GM03348 (cell line): ENCODE data around the gene THSD4.
"Not testable (repeated sequence)": the region's sequence is repeated elsewhere in the genome, so short reads cannot be mapped to it uniquely, and the experiment has no call there.

Source experiments
- DNase-seq: peaks from one replicate; pipeline ENCODE4 v3.0.0; 2012; ENCODE audit warnings: low spot score

Gene THSD4

GRCh38 chr15:71149646-71150557, 34.6 kb downstream of the THSD4 start:
- DNase-seq, result no peak

- DNase-seq, result peak; percentile 55
These were observed 35.8 kb downstream of the THSD4 start for GRCh38 chr15:71151081-71151480.

- DNase-seq, result no peak
These were observed 37.3 kb downstream of the THSD4 start for GRCh38 chr15:71152542-71152941.

- DNase-seq, result peak; percentile 14
These were observed 38.7 kb downstream of the THSD4 start for GRCh38 chr15:71153823-71154524.

- DNase-seq, result no peak
These were observed 39.4 kb downstream of the THSD4 start for GRCh38 chr15:71154607-71155200.

- no peak for DNase-seq
These were observed 40.3 kb downstream of the THSD4 start for GRCh38 chr15:71155534-71155933.

GRCh38 chr15:71160976-71161375, 45.7 kb downstream of the THSD4 start:
- no peak for DNase-seq

GRCh38 chr15:71162309-71162708, 47.0 kb downstream of the THSD4 start:
- no peak for DNase-seq

GRCh38 chr15:71164606-71165005, 49.3 kb downstream of the THSD4 start:
- DNase-seq, result not testable (repeated sequence)

- peak; percentile 18 for DNase-seq
These were observed 52.3 kb downstream of the THSD4 start for GRCh38 chr15:71167445-71168165.

- DNase-seq, result no peak
These were observed 53.0 kb downstream of the THSD4 start for GRCh38 chr15:71168166-71168834.

- no peak for DNase-seq
These were observed 54.9 kb downstream of the THSD4 start for GRCh38 chr15:71170163-71170562.

- DNase-seq, result no peak
These were observed 55.9 kb downstream of the THSD4 start for GRCh38 chr15:71171195-71171594.

GRCh38 chr15:71174360-71174759, 59.1 kb downstream of the THSD4 start:
- not testable (repeated sequence) for DNase-seq

- no peak for DNase-seq
These were observed 65.9 kb downstream of the THSD4 start for GRCh38 chr15:71180986-71181853.

GRCh38 chr15:71182522-71182921, 67.3 kb downstream of the THSD4 start:
- no peak for DNase-seq

GRCh38 chr15:71183063-71183462, 67.8 kb downstream of the THSD4 start:
- DNase-seq, result no peak

- no peak for DNase-seq
These were observed 70.4 kb downstream of the THSD4 start for GRCh38 chr15:71185706-71186105.

- DNase-seq, result no peak
These were observed 71.0 kb downstream of the THSD4 start for GRCh38 chr15:71186267-71186666.

- no peak for DNase-seq
These were observed 71.8 kb downstream of the THSD4 start for GRCh38 chr15:71187078-71187477.

GRCh38 chr15:71187526-71187925, 72.3 kb downstream of the THSD4 start:
- DNase-seq, result no peak
